Uterus (tissue), 4 donors: ENCODE data around the gene PDE6D. TPM values are rescaled to one million over a fixed set of nuclear protein-coding genes. Genes with fewer than 3 reads are reported as not detected.
"Not testable (repeated sequence)": the region's sequence is repeated elsewhere in the genome, so short reads cannot be mapped to it uniquely, and the experiment has no call there.

ENCODE experiments used
- DNase-seq, 2 donors: peaks; one replicate each; pipeline ENCODE4 v3.0.0-alpha.2; 2019 to 2020
- H3K27ac ChIP-seq, 2 donors: fragments of 200-600 bp; sonication (generic); 1 replicate in 1 of 2; 2 replicates in 1 of 2; pipeline ENCODE4 v1.5.1; 2016 to 2018
- H3K27me3 ChIP-seq, 2 donors: fragments of 200-600 bp; sonication (generic); one replicate each; pipeline ENCODE4 v1.5.1; 2018 to 2019; ENCODE audit warnings: control low read depth in 1 of 2
- H3K36me3 ChIP-seq, 2 donors: fragments of 200-600 bp; sonication (generic); one replicate each; pipeline ENCODE4 v1.5.1; 2019; ENCODE audit warnings: control low read depth in 1 of 2
- H3K4me1 ChIP-seq, 2 donors: fragments of 200-600 bp; sonication (generic); one replicate each; pipeline ENCODE4 v1.5.1; 2018 to 2019; ENCODE audit warnings: control low read depth in 1 of 2
- H3K4me3 ChIP-seq, 2 donors: fragments of 200-600 bp; sonication (generic); 1 replicate in 1 of 2; 2 replicates in 1 of 2; pipeline ENCODE4 v1.5.1; 2018 to 2019; ENCODE audit warnings: mild to moderate bottlenecking in 1 of 2
- H3K9me3 ChIP-seq, 2 donors: fragments of 200-600 bp; sonication (generic); one replicate each; pipeline ENCODE4 v1.5.1; 2019; ENCODE audit warnings: control low read depth in 1 of 2
- CTCF ChIP-seq, 4 experiments: fragments of 200-600 bp in 2 of 4; fragments of 450-650 bp in 2 of 4; sonication (generic) in 2 of 4; IDR thresholded peaks; one replicate each; pipeline ENCODE4 v1.5.1; 2016 to 2019; ENCODE audit warnings: antibody characterized with exemption in 4 of 4, mild to moderate bottlenecking in 2 of 4, moderate library complexity in 1 of 4
- POLR2A ChIP-seq, 2 donors: fragments of 450-650 bp; IDR thresholded peaks; one replicate each; pipeline ENCODE4 v1.6.1; 2016; ENCODE audit warnings: antibody characterized with exemption in 2 of 2, mild to moderate bottlenecking in 1 of 2, moderate library complexity in 1 of 2
- intact Hi-C: fragments of 100-400 bp; cut with DNase I; formaldehyde crosslinking; loops from one replicate; pipeline ENCODE4 v1.15.1; 2023; ENCODE audit warnings: low total_unique reads
- total RNA-seq, 4 donors: library from RNA; depleted of rRNA in 3 of 4; stranded (reverse); fragments of >200 nt in 3 of 4; gene quantifications; one replicate each; pipeline versions ENCODE4 v1.1.0 to v1.2.4, GENCODE V29; 2014 to 2023
- donor health status: DM: yes; HTN: yes; CAD: no.

The PDE6D gene
- total RNA-seq, 4 donors from 2014 or later = 23.5 to 140 (median 43.6) TPM

GRCh38 chr2:231752061-231752460 is 29.0 kb downstream of the PDE6D start:
- H3K27ac ChIP-seq = no peak overlapping the region
- H3K36me3 ChIP-seq = no peaks in the 10 kb centered on the region
- no peaks in the 10 kb centered on the region for H3K9me3 ChIP-seq
- no peaks in the 10 kb centered on the region for H3K27me3 ChIP-seq
- no peaks in the 10 kb centered on the region for H3K4me1 ChIP-seq
- intact Hi-C loops = no loop called here
- DNase-seq = no peak
- H3K4me3 ChIP-seq = no peak overlapping the region
- TF ChIP-seq POLR2A (IDR thresholded peaks at IDR 0.05) (no peak), CTCF (IDR thresholded peaks at IDR 0.05) (no peak)

- no peak for DNase-seq
- Histone ChIP-seq H3K4me3 (no peak overlapping the region), H3K27me3 (no peaks in the 10 kb centered on the region), H3K9me3 (no peaks in the 10 kb centered on the region), H3K36me3 (no peaks in the 10 kb centered on the region), H3K27ac (no peak overlapping the region), H3K4me1 (no peaks in the 10 kb centered on the region)
- intact Hi-C loops = no loop called here
- TF ChIP-seq CTCF (IDR thresholded peaks at IDR 0.05) (no peak), POLR2A (IDR thresholded peaks at IDR 0.05) (no peak)
Observed at GRCh38 chr2:231751042-231751815, 29.9 kb downstream of the PDE6D start.

GRCh38 chr2:231749016-231749415 is 32.1 kb downstream of the PDE6D start:
- DNase-seq, H3K4me1 ChIP-seq, H3K4me3 ChIP-seq: not testable (repeated sequence)

GRCh38 chr2:231748153-231748896 is 32.8 kb downstream of the PDE6D start:
- DNase-seq, H3K4me1 ChIP-seq, H3K27ac ChIP-seq, H3K27me3 ChIP-seq, H3K9me3 ChIP-seq, intact Hi-C loops, H3K4me3 ChIP-seq, H3K36me3 ChIP-seq: not testable (repeated sequence)

More at GRCh38 chr2:231749016-231749415, 32.1 kb downstream of the PDE6D start:
- H3K36me3 ChIP-seq, intact Hi-C loops, H3K9me3 ChIP-seq, H3K27me3 ChIP-seq, H3K27ac ChIP-seq: not testable (repeated sequence)

GRCh38 chr2:231745303-231746038 is 35.6 kb downstream of the PDE6D start:
- Histone ChIP-seq H3K4me3 (no peak overlapping the region), H3K4me1 (no peaks in the 10 kb centered on the region), H3K27me3 (no peaks in the 10 kb centered on the region), H3K36me3 (no peaks in the 10 kb centered on the region), H3K27ac (no peak overlapping the region), H3K9me3 (no peaks in the 10 kb centered on the region)
- no peak for DNase-seq
- intact Hi-C loops = no loop called here
- no peak for TF ChIP-seq POLR2A (IDR thresholded peaks at IDR 0.05)
- no peak for TF ChIP-seq CTCF (IDR thresholded peaks at IDR 0.05)
